Naive B cell (primary cell): Measurements from ENCODE around the gene CTNNA1. TPM values are rescaled to one million over a fixed set of nuclear protein-coding genes. Genes with fewer than 3 reads are reported as not detected.

ENCODE experiments used
- ATAC-seq, 2 donors: fragments of 150-1000 bp; cut with Tn5 transposase; 2 replicates each; pipeline ENCODE4 v1.10.0; 2021; ENCODE audit warnings: low read depth in 2 of 2, mild to moderate bottlenecking in 2 of 2, moderate library complexity in 2 of 2
- DNase-seq: peaks from one replicate; pipeline ENCODE4 v3.0.0; 2022
- H3K27ac Mint-ChIP-seq, 6 donors: one replicate each; pipeline ENCODE4 v1.8.0; 2020 to 2022; ENCODE audit warnings: mild to moderate bottlenecking in 6 of 6, mixed read lengths in 6 of 6, moderate library complexity in 5 of 6, inconsistent platforms in 2 of 6
- H3K27me3 Mint-ChIP-seq, 3 donors: one replicate each; pipeline ENCODE4 v1.8.0; 2021 to 2022; ENCODE audit warnings: mixed read lengths in 3 of 3, mild to moderate bottlenecking in 1 of 3
- H3K36me3 Mint-ChIP-seq, 2 donors: one replicate each; pipeline ENCODE4 v1.8.0; 2020 to 2022; ENCODE audit warnings: mixed read lengths in 2 of 2, inconsistent platforms in 1 of 2, mild to moderate bottlenecking in 1 of 2
- H3K4me1 Mint-ChIP-seq, 3 donors: one replicate each; pipeline ENCODE4 v1.8.0; 2020 to 2022; ENCODE audit warnings: mixed read lengths in 3 of 3, inconsistent platforms in 1 of 3, mild to moderate bottlenecking in 1 of 3, moderate library complexity in 1 of 3
- H3K4me3 Mint-ChIP-seq, 8 donors: one replicate each; pipeline ENCODE4 v1.8.0; 2020 to 2022; ENCODE audit warnings: mild to moderate bottlenecking in 8 of 8, mixed read lengths in 8 of 8, moderate library complexity in 8 of 8, inconsistent platforms in 2 of 8
- H3K9me3 Mint-ChIP-seq, 7 donors: one replicate each; pipeline ENCODE4 v1.8.0; 2020 to 2022; ENCODE audit warnings: mixed read lengths in 7 of 7, mild to moderate bottlenecking in 5 of 7, inconsistent platforms in 2 of 7, moderate library complexity in 1 of 7
- polyA plus RNA-seq, 6 donors: library from polyadenylated mRNA; unstranded; fragments of 300-500 nt; fragmentation: Illumina TruSeq; gene quantifications; one replicate each; pipeline ENCODE4 v1.2.3, GENCODE V29; 2021; ENCODE audit warnings: low read depth in 6 of 6

Gene CTNNA1
- polyA plus RNA-seq, 6 donors from 2014 or later = 18.8 to 25.8 (median 23.7) TPM

GRCh38 chr5:138933522-138934290 lies 180.5 kb downstream of the CTNNA1 start:
- peak overlapping the region in 1 of 6 donors; percentile 7 for H3K27ac Mint-ChIP-seq
- H3K4me1 Mint-ChIP-seq = peaks cover 0 to 4% (median 4%) of the 10 kb centered on the region in 3 donors
- H3K9me3 Mint-ChIP-seq = no peaks in the 10 kb centered on the region
- peaks cover 28 to 39% of the 10 kb centered on the region in 2 donors for H3K36me3 Mint-ChIP-seq
- no peaks in the 10 kb centered on the region for H3K27me3 Mint-ChIP-seq
- no peak overlapping the region for H3K4me3 Mint-ChIP-seq
- DNase-seq (no peak), ATAC-seq (no peak)

- DNase-seq (no peak), ATAC-seq (no peak)
- Mint-ChIP-seq H3K27me3 (no peaks in the 10 kb centered on the region), H3K27ac (no peak overlapping the region), H3K36me3 (peaks cover 28 to 33% of the 10 kb centered on the region in 2 donors), H3K4me3 (peak overlapping the region in 2 of 8 donors; percentile 16 to 21), H3K4me1 (peaks cover 0 to 4% (median 4%) of the 10 kb centered on the region in 3 donors), H3K9me3 (no peaks in the 10 kb centered on the region)
Observed at GRCh38 chr5:138934971-138935370, 181.7 kb downstream of the CTNNA1 start.

- Mint-ChIP-seq H3K36me3 (peaks cover 28 to 30% of the 10 kb centered on the region in 2 donors), H3K9me3 (no peaks in the 10 kb centered on the region), H3K4me3 (peak overlapping the region in 2 of 8 donors; percentile 16 to 21), H3K27me3 (no peaks in the 10 kb centered on the region), H3K4me1 (peaks cover 0 to 4% (median 4%) of the 10 kb centered on the region in 3 donors), H3K27ac (no peak overlapping the region)
- DNase-seq (no peak), ATAC-seq (no peak)
Observed at GRCh38 chr5:138935466-138935865, 182.2 kb downstream of the CTNNA1 start.

- no peak overlapping the region for H3K4me3 Mint-ChIP-seq
- peaks cover 0 to 4% (median 4%) of the 10 kb centered on the region in 3 donors for H3K4me1 Mint-ChIP-seq
- H3K27ac Mint-ChIP-seq = no peak overlapping the region
- no peak for DNase-seq
- peaks cover 19 to 29% of the 10 kb centered on the region in 2 donors for H3K36me3 Mint-ChIP-seq
- H3K27me3 Mint-ChIP-seq = no peaks in the 10 kb centered on the region
- H3K9me3 Mint-ChIP-seq = no peaks in the 10 kb centered on the region
- no peak for ATAC-seq
Observed at GRCh38 chr5:138936225-138936967, 183.2 kb downstream of the CTNNA1 start.

- Mint-ChIP-seq H3K36me3 (peaks cover 14 to 24% of the 10 kb centered on the region in 2 donors), H3K4me1 (peaks cover 0 to 4% (median 4%) of the 10 kb centered on the region in 3 donors), H3K9me3 (no peaks in the 10 kb centered on the region), H3K27ac (no peak overlapping the region), H3K4me3 (no peak overlapping the region), H3K27me3 (no peaks in the 10 kb centered on the region)
- ATAC-seq (no peak), DNase-seq (no peak)
Observed at GRCh38 chr5:138936968-138937345, 183.7 kb downstream of the CTNNA1 start.

- peak overlapping the region in 1 of 8 donors; percentile 7 for H3K4me3 Mint-ChIP-seq
- peaks cover 10 to 19% of the 10 kb centered on the region in 2 donors for H3K36me3 Mint-ChIP-seq
- H3K4me1 Mint-ChIP-seq = peaks cover 0 to 4% (median 4%) of the 10 kb centered on the region in 3 donors
- no peak for ATAC-seq
- DNase-seq = no peak
- no peaks in the 10 kb centered on the region for H3K27me3 Mint-ChIP-seq
- no peaks in the 10 kb centered on the region for H3K9me3 Mint-ChIP-seq
- H3K27ac Mint-ChIP-seq = peak overlapping the region in 2 of 6 donors; percentile 39 to 64
Observed at GRCh38 chr5:138937392-138938387, 184.5 kb downstream of the CTNNA1 start.

- no peaks in the 10 kb centered on the region for H3K27me3 Mint-ChIP-seq
- ATAC-seq (no peak), DNase-seq (no peak)
- H3K9me3 Mint-ChIP-seq = no peaks in the 10 kb centered on the region
- H3K36me3 Mint-ChIP-seq = peaks cover 2 to 13% of the 10 kb centered on the region in 2 donors
- H3K4me3 Mint-ChIP-seq = peak overlapping the region in 1 of 8 donors; percentile 7
- H3K4me1 Mint-ChIP-seq = peaks cover 0 to 4% (median 4%) of the 10 kb centered on the region in 3 donors
- no peak overlapping the region for H3K27ac Mint-ChIP-seq
Observed at GRCh38 chr5:138938526-138938925, 185.3 kb downstream of the CTNNA1 start.

- no peak for DNase-seq
- H3K4me3 Mint-ChIP-seq = no peak overlapping the region
- H3K36me3 Mint-ChIP-seq = peaks cover 0 to 9% of the 10 kb centered on the region in 2 donors
- H3K27me3 Mint-ChIP-seq = no peaks in the 10 kb centered on the region
- peaks cover 2 to 11% (median 4%) of the 10 kb centered on the region in 3 donors for H3K4me1 Mint-ChIP-seq
- H3K9me3 Mint-ChIP-seq = no peaks in the 10 kb centered on the region
- no peak for ATAC-seq
- H3K27ac Mint-ChIP-seq = no peak overlapping the region
Observed at GRCh38 chr5:138942066-138942465, 188.8 kb downstream of the CTNNA1 start.

- no peaks in the 10 kb centered on the region for H3K9me3 Mint-ChIP-seq
- ATAC-seq (no peak), DNase-seq (no peak)
- no peak overlapping the region for H3K4me3 Mint-ChIP-seq
- peaks cover 2 to 11% (median 4%) of the 10 kb centered on the region in 3 donors for H3K4me1 Mint-ChIP-seq
- no peaks in the 10 kb centered on the region for H3K27me3 Mint-ChIP-seq
- no peak overlapping the region for H3K27ac Mint-ChIP-seq
- H3K36me3 Mint-ChIP-seq = peaks cover 4 to 9% of the 10 kb centered on the region in 2 donors
Observed at GRCh38 chr5:138942861-138943260, 189.6 kb downstream of the CTNNA1 start.

GRCh38 chr5:138943599-138944173 lies 190.5 kb downstream of the CTNNA1 start:
- Mint-ChIP-seq H3K27me3 (no peaks in the 10 kb centered on the region), H3K4me3 (peak overlapping the region in 1 of 8 donors; percentile 48), H3K36me3 (peaks cover 9 to 12% of the 10 kb centered on the region in 2 donors), H3K27ac (peak overlapping the region in 1 of 6 donors; percentile 56), H3K4me1 (peaks cover 0 to 7% (median 2%) of the 10 kb centered on the region in 3 donors), H3K9me3 (no peaks in the 10 kb centered on the region)
- ATAC-seq (no peak), DNase-seq (no peak)

- no peaks in the 10 kb centered on the region for H3K9me3 Mint-ChIP-seq
- H3K27ac Mint-ChIP-seq = no peak overlapping the region
- H3K36me3 Mint-ChIP-seq = peaks cover 9 to 12% of the 10 kb centered on the region in 2 donors
- H3K4me1 Mint-ChIP-seq = peaks cover 0 to 7% (median 2%) of the 10 kb centered on the region in 3 donors
- no peak overlapping the region for H3K4me3 Mint-ChIP-seq
- DNase-seq (no peak), ATAC-seq (no peak)
- no peaks in the 10 kb centered on the region for H3K27me3 Mint-ChIP-seq
Observed at GRCh38 chr5:138944527-138945322, 191.5 kb downstream of the CTNNA1 start.
